Fibroblast of lung (primary cell): ENCODE measurements around the gene ANKH. TPM values are rescaled to one million over a fixed set of nuclear protein-coding genes. Genes with fewer than 3 reads are reported as not detected.

Source experiments
- DNase-seq, 2 donors: peaks; one replicate each; pipeline versions ENCODE4 v3.0.0 to v3.0.0-alpha.2; 2010; ENCODE audit warnings: low read depth in 2 of 2
- H2AFZ ChIP-seq: 2 replicates; pipeline ENCODE4 v1.5.1; 2012; ENCODE audit warnings: low read length, control low read depth, inconsistent platforms
- H3K27ac ChIP-seq: 2 replicates; pipeline ENCODE4 v1.5.1; 2011; ENCODE audit warnings: low read length, control low read depth; ENCODE audit not compliant: insufficient read depth
- H3K27me3 ChIP-seq: 2 replicates; pipeline ENCODE4 v1.5.1; 2011; ENCODE audit warnings: mild to moderate bottlenecking, low read length; ENCODE audit not compliant: control insufficient read depth, insufficient read depth
- H3K36me3 ChIP-seq: 2 replicates; pipeline ENCODE4 v1.5.1; 2011; ENCODE audit warnings: low read length; ENCODE audit not compliant: control insufficient read depth, insufficient read depth
- H3K4me1 ChIP-seq: 2 replicates; pipeline ENCODE4 v1.5.1; 2011; ENCODE audit warnings: low read length; ENCODE audit not compliant: control insufficient read depth, insufficient read depth; ENCODE audit errors: extremely low read depth
- H3K4me2 ChIP-seq: 2 replicates; pipeline ENCODE4 v1.5.1; 2011; ENCODE audit warnings: low read length, control low read depth; ENCODE audit not compliant: insufficient read depth; ENCODE audit errors: extremely low read depth
- H3K4me3 ChIP-seq, 4 experiments: fragments of 200-600 bp in 1 of 4; sonication (generic) in 1 of 4; replicated peaks in 1 of 4; 2 replicates each; pipeline ENCODE4 v1.5.1; 2011 to 2016; ENCODE audit warnings: low read length in 4 of 4, low read depth in 3 of 4, mild to moderate bottlenecking in 3 of 4, control low read depth in 2 of 4, inconsistent platforms in 1 of 4, mixed read lengths in 1 of 4; ENCODE audit not compliant: insufficient read depth in 1 of 4; ENCODE audit errors: control extremely low read depth in 1 of 4
- H3K79me2 ChIP-seq: 2 replicates; pipeline ENCODE4 v1.5.1; 2012; ENCODE audit warnings: mild to moderate bottlenecking, low read length, inconsistent platforms; ENCODE audit not compliant: control insufficient read depth, insufficient read depth
- H3K9ac ChIP-seq: 2 replicates; pipeline ENCODE4 v1.5.1; 2011; ENCODE audit warnings: mild to moderate bottlenecking, low read length, control low read depth; ENCODE audit not compliant: insufficient read depth
- H3K9me3 ChIP-seq: 2 replicates; pipeline ENCODE4 v1.5.1; 2012; ENCODE audit warnings: low read depth, low read length; ENCODE audit not compliant: control insufficient read depth, insufficient read depth
- H4K20me1 ChIP-seq: 2 replicates; pipeline ENCODE4 v1.5.1; 2011; ENCODE audit warnings: low read length; ENCODE audit not compliant: control insufficient read depth, insufficient read depth; ENCODE audit errors: extremely low read depth
- CTCF ChIP-seq, 2 donors: IDR thresholded peaks in 1 of 2; conservative IDR thresholded peaks in 1 of 2; 1 replicate in 1 of 2; 2 replicates in 1 of 2; pipeline ENCODE4 v1.5.1; 2011 to 2012; ENCODE audit warnings: low read length in 2 of 2, control low read depth in 1 of 2, inconsistent platforms in 1 of 2, low read depth in 1 of 2, mild to moderate bottlenecking in 1 of 2
- EZH2 ChIP-seq: IDR thresholded peaks from 2 replicates; pipeline ENCODE4 v1.5.1; 2012; ENCODE audit warnings: low read length, control low read depth, mild to moderate bottlenecking; ENCODE audit errors: missing control alignments
- polyA plus RNA-seq, 2 donors: library from polyadenylated mRNA; depleted of rRNA in 1 of 2; stranded (reverse) in 1 of 2; unstranded in 1 of 2; fragments of >200 nt; gene quantifications; 2 replicates each; pipeline ENCODE4 v1.2.1, GENCODE V29; 2011 to 2012; ENCODE audit warnings: missing spikeins in 1 of 2
- total RNA-seq: library from RNA; depleted of rRNA; stranded (reverse); fragments of >200 nt; gene quantifications from 2 replicates; pipeline ENCODE4 v1.2.1, GENCODE V29; 2014

Gene ANKH
- total and polyA plus RNA-seq, 2 donors (not counting 1 experiment from before 2014, with no cell fraction given) = 5.8 to 10.9 TPM

GRCh38 chr5:14696851-14697250 lies 174.7 kb downstream of the ANKH start:
- Histone ChIP-seq H3K4me1 (no peaks in the 10 kb centered on the region), H3K9ac (no peak overlapping the region), H4K20me1 (no peaks in the 10 kb centered on the region), H3K4me2 (no peak overlapping the region), H3K79me2 (no peaks in the 10 kb centered on the region), H3K27me3 (no peaks in the 10 kb centered on the region), H3K9me3 (no peaks in the 10 kb centered on the region), H2AFZ (no peak overlapping the region), H3K36me3 (peaks cover 13% of the 10 kb centered on the region), H3K4me3 (no peak overlapping the region), H3K27ac (no peak overlapping the region)
- TF ChIP-seq CTCF (conservative IDR thresholded peaks at IDR 0.05 in 1 of 2, IDR thresholded peaks at IDR 0.05 in 1 of 2; ENCODE audit: low read depth in 1 of 2, low read length in 2 of 2) = no peak
- TF ChIP-seq EZH2 = no peak
- no peak for DNase-seq

DNA sequence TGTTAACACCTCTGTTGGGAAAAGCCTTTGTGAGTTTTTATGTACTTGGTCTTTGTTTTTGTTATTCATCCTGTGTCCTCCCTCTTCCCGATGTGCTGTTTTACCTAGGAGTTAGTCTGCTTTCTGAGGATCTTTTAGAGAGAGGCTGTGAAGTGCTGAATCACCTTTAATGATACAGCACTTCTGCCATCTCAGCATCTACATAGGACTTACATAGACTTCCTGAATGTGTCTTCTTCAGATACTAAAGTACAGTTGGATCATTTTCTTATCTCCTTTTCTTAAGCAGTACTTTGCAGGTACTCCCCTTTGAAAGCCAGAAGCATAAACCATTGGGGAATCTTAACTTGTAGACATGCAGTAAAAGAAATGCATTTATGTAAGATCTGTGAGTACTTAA lies 175.5 kb downstream of the ANKH start:
- peaks cover 11% of the 10 kb centered on the region for H3K36me3 ChIP-seq
- H3K79me2 ChIP-seq = no peaks in the 10 kb centered on the region
- TF ChIP-seq CTCF (conservative IDR thresholded peaks at IDR 0.05 in 1 of 2, IDR thresholded peaks at IDR 0.05 in 1 of 2; ENCODE audit: low read depth in 1 of 2, low read length in 2 of 2) (no peak), EZH2 (no peak)
- H3K9me3 ChIP-seq = no peaks in the 10 kb centered on the region
- no peaks in the 10 kb centered on the region for H3K27me3 ChIP-seq
- no peak for DNase-seq
- H3K4me3 ChIP-seq = no peak overlapping the region
- H3K27ac ChIP-seq = no peak overlapping the region
- H4K20me1 ChIP-seq = no peaks in the 10 kb centered on the region
- H3K4me2 ChIP-seq = no peak overlapping the region
- H3K9ac ChIP-seq = no peak overlapping the region
- no peaks in the 10 kb centered on the region for H3K4me1 ChIP-seq
- no peak overlapping the region for H2AFZ ChIP-seq

GRCh38 chr5:14695152-14695551 lies 176.4 kb downstream of the ANKH start:
- H3K79me2 ChIP-seq = no peaks in the 10 kb centered on the region
- TF ChIP-seq CTCF (conservative IDR thresholded peaks at IDR 0.05 in 1 of 2, IDR thresholded peaks at IDR 0.05 in 1 of 2; ENCODE audit: low read depth in 1 of 2, low read length in 2 of 2) = no peak
- TF ChIP-seq EZH2 = no peak
- no peaks in the 10 kb centered on the region for H3K9me3 ChIP-seq
- no peak overlapping the region for H3K4me2 ChIP-seq
- H3K27ac ChIP-seq = no peak overlapping the region
- H2AFZ ChIP-seq = no peak overlapping the region
- H3K36me3 ChIP-seq = peaks cover 14% of the 10 kb centered on the region
- no peak overlapping the region for H3K4me3 ChIP-seq
- no peaks in the 10 kb centered on the region for H3K27me3 ChIP-seq
- no peaks in the 10 kb centered on the region for H4K20me1 ChIP-seq
- H3K9ac ChIP-seq = no peak overlapping the region
- no peaks in the 10 kb centered on the region for H3K4me1 ChIP-seq
- no peak for DNase-seq
